MCF 10A (cell line): Measurements from ENCODE around the gene VASH1. TPM values are rescaled to one million over a fixed set of nuclear protein-coding genes. Genes with fewer than 3 reads are reported as not detected.

ENCODE experiments used
- BruUV-seq: library from RNA; stranded (reverse); fragments of 400-500 nt; replicated peaks from 2 replicates; lab custom pipeline; 2021; lab: Mats Ljungman, UMichigan
- CTCF ChIA-PET: fragments of 300-600 bp; sonication (Branson Sonifier 250); formaldehyde crosslinking; extraction: SDS; loops from one replicate; lab custom pipeline; 2021; ENCODE audit warnings: antibody characterized with exemption, inconsistent platforms; lab: Yijun Ruan, JAX
- POLR2A ChIA-PET: fragments of 300-600, 350-650 bp; sonication (Branson Sonifier 250); formaldehyde crosslinking; extraction: SDS; loops from one replicate; lab custom pipeline; 2020; ENCODE audit warnings: antibody characterized with exemption, inconsistent platforms; lab: Yijun Ruan, JAX
- DNase-seq: peaks from one replicate; pipeline ENCODE4 v3.0.0-alpha.2; 2018; ENCODE audit not compliant: unreplicated experiment
- H3K27ac Mint-ChIP-seq: one replicate; pipeline ENCODE4 v1.8.0; 2022; ENCODE audit warnings: mild to moderate bottlenecking, low read depth, mixed read lengths; ENCODE audit not compliant: unreplicated experiment
- H3K27me3 Mint-ChIP-seq: one replicate; pipeline ENCODE4 v1.8.0; 2022; ENCODE audit warnings: mixed read lengths; ENCODE audit not compliant: insufficient read depth, unreplicated experiment
- H3K36me3 Mint-ChIP-seq: one replicate; pipeline ENCODE4 v1.8.0; 2022; ENCODE audit warnings: mild to moderate bottlenecking, moderate library complexity, mixed read lengths; ENCODE audit not compliant: insufficient read depth, unreplicated experiment
- H3K4me1 Mint-ChIP-seq: one replicate; pipeline ENCODE4 v1.8.0; 2022; ENCODE audit warnings: mixed read lengths; ENCODE audit not compliant: insufficient read depth, unreplicated experiment
- H3K4me3 Mint-ChIP-seq: one replicate; pipeline ENCODE4 v1.8.0; 2022; ENCODE audit warnings: mild to moderate bottlenecking, moderate library complexity, mixed read lengths; ENCODE audit not compliant: unreplicated experiment
- H3K9me3 Mint-ChIP-seq: one replicate; pipeline ENCODE4 v1.8.0; 2022; ENCODE audit warnings: mixed read lengths; ENCODE audit not compliant: unreplicated experiment
- intact Hi-C: fragments of 100-400 bp; cut with micrococcal nuclease; formaldehyde crosslinking; loops from 2 replicates; pipeline ENCODE4 v1.14.1; 2022
- total RNA-seq: library from RNA; stranded (reverse); gene quantifications from 2 replicates; pipeline ENCODE4 v1.2.3, GENCODE V29; 2022
- TF ChIP-seq, protein P1 (sequence below): fragments of 200-600 bp; IDR thresholded peaks from one replicate; pipeline ENCODE4 v1.8.0; 2022; ENCODE audit warnings: antibody characterized with exemption, mild to moderate bottlenecking; ENCODE audit not compliant: unreplicated experiment

The VASH1 gene
- total RNA-seq, 1 experiment from 2014 or later: 0.35 TPM

DNA sequence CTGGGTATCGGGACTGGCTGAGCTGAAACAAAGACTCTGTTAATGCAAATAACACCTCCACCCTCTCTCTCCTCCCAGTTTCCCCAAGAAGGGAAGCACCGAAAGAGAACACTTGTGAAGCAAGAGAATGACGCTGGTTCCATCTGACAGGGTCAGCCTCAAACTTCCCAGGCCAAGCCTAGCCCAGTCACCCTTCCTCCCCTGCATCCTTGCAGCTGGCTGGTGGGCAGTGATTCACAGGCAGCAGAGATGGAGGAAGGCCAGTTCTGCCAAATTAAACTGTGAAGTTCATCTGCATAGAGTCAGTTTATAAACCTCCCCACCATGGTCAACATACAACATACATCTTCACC is 67.7 kb downstream of the VASH1 start:
- intact Hi-C loops: no loop called here
- no peaks in the 10 kb centered on the region for H3K4me1 Mint-ChIP-seq

DNA sequence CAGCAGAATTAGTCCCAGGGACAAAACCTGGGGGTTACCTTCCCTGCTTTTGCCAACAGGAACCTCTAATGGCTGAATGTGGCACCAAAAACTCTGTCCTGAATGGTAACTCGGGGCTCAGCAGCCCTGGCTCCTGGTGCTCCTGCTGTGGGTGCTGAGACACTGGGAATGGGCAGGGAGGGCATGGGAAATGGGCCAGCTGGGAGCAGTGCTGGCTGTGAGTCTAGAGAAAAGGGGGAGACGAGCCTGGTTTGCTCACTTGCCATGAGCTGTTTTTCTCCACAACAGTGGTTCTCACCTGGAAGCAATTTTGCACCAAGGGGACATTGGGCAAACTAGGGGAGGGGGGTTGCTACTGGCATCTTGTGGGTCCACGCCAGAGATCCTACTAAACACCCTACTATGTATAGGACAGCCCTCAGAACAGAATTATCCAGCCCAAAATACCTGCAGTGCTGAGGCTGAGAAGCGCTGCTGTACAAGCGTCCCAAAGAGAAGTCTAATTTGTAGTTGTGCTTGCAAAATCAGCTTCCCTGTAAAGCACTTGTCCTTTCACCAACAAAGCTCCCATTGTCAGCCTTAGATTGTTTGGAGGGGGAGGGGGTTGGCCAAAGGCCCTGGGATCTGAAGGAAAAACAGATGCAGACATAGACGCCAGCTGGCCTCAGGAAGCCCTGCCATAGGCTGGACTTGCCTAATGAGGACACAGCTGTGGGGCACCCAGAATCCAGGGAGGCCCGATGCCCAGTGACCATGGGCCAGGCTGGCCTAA is 68.6 kb downstream of the VASH1 start:
- POLR2A ChIA-PET: interaction anchor here (0.6 kb wide), 1 partner anchor 14 kb away, joined by 3 read pairs; no protein-coding TSS in a partner anchor
- TF ChIP-seq, protein P1, sequence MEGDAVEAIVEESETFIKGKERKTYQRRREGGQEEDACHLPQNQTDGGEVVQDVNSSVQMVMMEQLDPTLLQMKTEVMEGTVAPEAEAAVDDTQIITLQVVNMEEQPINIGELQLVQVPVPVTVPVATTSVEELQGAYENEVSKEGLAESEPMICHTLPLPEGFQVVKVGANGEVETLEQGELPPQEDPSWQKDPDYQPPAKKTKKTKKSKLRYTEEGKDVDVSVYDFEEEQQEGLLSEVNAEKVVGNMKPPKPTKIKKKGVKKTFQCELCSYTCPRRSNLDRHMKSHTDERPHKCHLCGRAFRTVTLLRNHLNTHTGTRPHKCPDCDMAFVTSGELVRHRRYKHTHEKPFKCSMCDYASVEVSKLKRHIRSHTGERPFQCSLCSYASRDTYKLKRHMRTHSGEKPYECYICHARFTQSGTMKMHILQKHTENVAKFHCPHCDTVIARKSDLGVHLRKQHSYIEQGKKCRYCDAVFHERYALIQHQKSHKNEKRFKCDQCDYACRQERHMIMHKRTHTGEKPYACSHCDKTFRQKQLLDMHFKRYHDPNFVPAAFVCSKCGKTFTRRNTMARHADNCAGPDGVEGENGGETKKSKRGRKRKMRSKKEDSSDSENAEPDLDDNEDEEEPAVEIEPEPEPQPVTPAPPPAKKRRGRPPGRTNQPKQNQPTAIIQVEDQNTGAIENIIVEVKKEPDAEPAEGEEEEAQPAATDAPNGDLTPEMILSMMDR: no peak
- intact Hi-C loops: no loop called here
- Mint-ChIP-seq H3K27ac (no peak overlapping the region), H3K4me1 (no peaks in the 10 kb centered on the region), H3K4me3 (no peak overlapping the region), H3K36me3 (no peaks in the 10 kb centered on the region), H3K9me3 (no peaks in the 10 kb centered on the region), H3K27me3 (peaks cover 27% of the 10 kb centered on the region)
- DNase-seq: no peak
- CTCF ChIA-PET: no interaction called here
- BruUV-seq: no TSS peak

More for the DNA sequence above, 67.7 kb downstream of the VASH1 start:
- DNase-seq: peak; percentile 5
- Mint-ChIP-seq H3K27me3 (peaks cover 32% of the 10 kb centered on the region), H3K36me3 (no peaks in the 10 kb centered on the region), H3K9me3 (no peaks in the 10 kb centered on the region), H3K4me3 (no peak overlapping the region), H3K27ac (no peak overlapping the region)
- BruUV-seq: no TSS peak
- CTCF ChIA-PET: no interaction called here
- POLR2A ChIA-PET: no interaction called here
- TF ChIP-seq, protein P1: no peak

GRCh38 chr14:76830556-76830955 is 69.3 kb downstream of the VASH1 start:
- ChIA-PET CTCF (no interaction called here), POLR2A (interaction anchor here (0.6 kb wide), 1 partner anchor 15 kb away, joined by 3 read pairs; no protein-coding TSS in a partner anchor)
- Mint-ChIP-seq H3K4me1 (no peaks in the 10 kb centered on the region), H3K36me3 (no peaks in the 10 kb centered on the region), H3K27ac (no peak overlapping the region), H3K4me3 (no peak overlapping the region), H3K27me3 (peaks cover 19% of the 10 kb centered on the region), H3K9me3 (no peaks in the 10 kb centered on the region)
- TF ChIP-seq, protein P1: no peak
- intact Hi-C loops: no loop called here
- no TSS peak for BruUV-seq
- DNase-seq: no peak

GRCh38 chr14:76832503-76832988 is 71.3 kb downstream of the VASH1 start:
- no peak overlapping the region for H3K27ac Mint-ChIP-seq
- TF ChIP-seq, protein P1: no peak
- no peaks in the 10 kb centered on the region for H3K4me1 Mint-ChIP-seq

More at GRCh38 chr14:76832503-76832988, 71.3 kb downstream of the VASH1 start:
- Mint-ChIP-seq H3K27me3 (peaks cover 15% of the 10 kb centered on the region), H3K9me3 (no peaks in the 10 kb centered on the region), H3K4me3 (no peak overlapping the region), H3K36me3 (no peaks in the 10 kb centered on the region)
- CTCF ChIA-PET: interaction anchor here (0.5 to 0.6 kb wide), 2 partner anchors 12 to 15 kb away, joined by 4 to 5 read pairs; no protein-coding TSS in a partner anchor
- intact Hi-C loops: no loop called here
- no peak for DNase-seq
- BruUV-seq: no TSS peak
- POLR2A ChIA-PET: no interaction called here

Other genes with a start within 250 kb of the VASH1 start
- gene ANGEL1, start 51.4 kb downstream of the VASH1 start, total RNA-seq: 14.5 and 21.3 TPM in 2 replicates
- not detected in 2 replicates for gene LRRC74A, start 64.9 kb downstream of the VASH1 start, total RNA-seq